ENCODE data around the gene S100A7A. TPM values are rescaled to one million over a fixed set of nuclear protein-coding genes. Genes with fewer than 3 reads are reported as not detected.
"Not testable (repeated sequence)": the region's sequence is repeated elsewhere in the genome, so short reads cannot be mapped to it uniquely, and the experiment has no call there.

S100A7A gene
- polyA plus RNA-seq, 3 donors from 2014 or later: not detected

GRCh38 chr1:153399401-153400055 is 16.8 kb upstream of the S100A7A start:
- Mint-ChIP-seq H3K36me3 (no peaks in the 10 kb centered on the region), H3K9me3 (no peaks in the 10 kb centered on the region), H3K4me3 (no peak overlapping the region), H3K27ac (no peak overlapping the region), H3K4me1 (peaks cover 0 to under 1% of the 10 kb centered on the region in 2 donors), H3K27me3 (ENCODE audit: low read depth in 3 of 3) (peaks cover 0 to 10% (median 3%) of the 10 kb centered on the region in 3 donors)
- DNase-seq: no peak

DNA sequence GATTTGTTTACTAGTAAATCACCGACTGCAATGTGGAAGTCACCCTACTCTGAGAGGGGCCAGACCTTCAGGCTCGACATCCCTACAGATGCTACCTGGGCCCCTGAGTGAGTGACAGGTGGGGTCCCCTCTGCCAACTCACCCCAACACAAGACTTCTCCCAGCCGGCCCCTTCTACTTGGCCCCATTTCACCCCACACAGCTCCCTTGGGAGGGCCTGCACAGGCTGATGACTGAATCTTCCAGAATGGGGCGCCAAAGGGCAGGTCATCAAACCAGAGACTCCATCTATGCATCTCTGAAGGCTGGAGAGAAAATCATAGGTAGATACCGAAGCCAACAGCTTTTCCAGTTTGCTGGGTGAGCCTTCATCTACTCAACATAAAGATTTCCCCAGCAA is 16.1 kb upstream of the S100A7A start:
- DNase-seq: no peak
- H3K4me3 Mint-ChIP-seq: no peak overlapping the region
- H3K27ac Mint-ChIP-seq: no peak overlapping the region
- no peaks in the 10 kb centered on the region for H3K36me3 Mint-ChIP-seq
- no peaks in the 10 kb centered on the region for H3K9me3 Mint-ChIP-seq
- peaks cover 0 to 12% (median 5%) of the 10 kb centered on the region in 3 donors for H3K27me3 Mint-ChIP-seq (ENCODE audit: low read depth in 3 of 3)
- peaks cover 0 to 2% of the 10 kb centered on the region in 2 donors for H3K4me1 Mint-ChIP-seq

- H3K4me1 Mint-ChIP-seq: peaks cover 0 to 2% of the 10 kb centered on the region in 2 donors
- peaks cover 0 to 14% (median 9%) of the 10 kb centered on the region in 3 donors for H3K27me3 Mint-ChIP-seq (ENCODE audit: low read depth in 3 of 3)
- H3K27ac Mint-ChIP-seq: no peak overlapping the region
- no peak overlapping the region for H3K4me3 Mint-ChIP-seq
- DNase-seq: no peak
- no peaks in the 10 kb centered on the region for H3K9me3 Mint-ChIP-seq
- H3K36me3 Mint-ChIP-seq: no peaks in the 10 kb centered on the region
These were observed 14.9 kb upstream of the S100A7A start for GRCh38 chr1:153401461-153401860.

DNA sequence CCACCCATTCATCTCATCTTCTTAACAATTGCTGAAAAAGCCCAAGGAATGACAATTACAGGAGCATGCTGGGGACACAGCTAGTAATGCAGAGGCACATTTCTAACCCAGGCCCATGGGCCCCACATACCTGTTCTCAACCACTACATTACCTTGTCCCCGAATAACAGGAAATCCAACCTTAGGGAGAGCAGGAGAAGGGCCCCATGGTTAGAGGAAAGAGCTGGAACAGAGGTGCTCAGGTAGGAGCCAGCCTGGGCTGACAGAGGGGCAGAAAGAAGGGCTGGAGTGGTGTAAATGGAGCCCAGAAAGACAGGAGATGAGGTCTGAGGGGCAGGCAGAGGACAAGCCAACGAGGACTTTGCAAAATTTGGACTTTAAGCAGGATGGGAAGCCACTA is 14.1 kb upstream of the S100A7A start:
- Mint-ChIP-seq H3K9me3 (no peaks in the 10 kb centered on the region), H3K36me3 (no peaks in the 10 kb centered on the region), H3K27me3 (ENCODE audit: low read depth in 3 of 3) (peaks cover 0 to 14% (median 9%) of the 10 kb centered on the region in 3 donors), H3K4me1 (peaks cover 0 to 2% of the 10 kb centered on the region in 2 donors), H3K27ac (no peak overlapping the region), H3K4me3 (no peak overlapping the region)
- no peak for DNase-seq

DNA sequence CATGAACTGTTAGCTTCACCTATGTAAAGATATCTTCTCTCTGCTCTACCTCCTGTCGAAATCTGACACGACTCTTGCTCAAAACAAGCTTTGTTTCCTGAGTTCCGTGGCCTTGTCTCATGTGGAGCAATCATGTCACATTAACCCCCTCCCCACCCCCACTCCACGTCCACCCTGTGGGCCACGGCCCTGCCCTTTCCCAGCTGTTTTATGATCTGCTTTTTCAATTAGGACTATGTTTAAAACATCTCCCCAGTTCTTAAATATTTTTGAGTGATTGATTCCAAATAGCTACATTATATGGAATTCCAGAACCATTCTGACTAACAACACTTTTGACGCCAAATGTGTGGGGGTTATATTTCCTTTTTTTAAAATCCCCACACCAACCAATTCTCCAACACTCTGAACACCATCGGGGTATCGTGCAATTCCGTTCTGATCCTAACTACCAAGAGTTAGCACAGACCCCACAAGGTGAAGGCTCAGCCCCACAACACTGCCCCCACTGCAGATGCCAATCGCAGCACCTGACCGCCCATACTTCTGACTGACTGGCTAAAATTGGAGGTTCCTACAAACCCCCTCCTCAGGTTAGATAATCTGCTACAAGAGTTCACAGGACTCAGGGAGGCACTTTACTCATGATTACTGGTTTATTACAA is 12.8 kb upstream of the S100A7A start:
- no peak overlapping the region for H3K27ac Mint-ChIP-seq
- peaks cover 0 to 2% of the 10 kb centered on the region in 2 donors for H3K4me1 Mint-ChIP-seq
- no peak overlapping the region for H3K4me3 Mint-ChIP-seq
- H3K27me3 Mint-ChIP-seq (ENCODE audit: low read depth in 3 of 3): peaks cover 0 to 17% (median 8%) of the 10 kb centered on the region in 3 donors
- H3K36me3 Mint-ChIP-seq: no peaks in the 10 kb centered on the region
- DNase-seq: no peak
- H3K9me3 Mint-ChIP-seq: peaks cover 0 to 3% (median 0%) of the 10 kb centered on the region in 6 donors

GRCh38 chr1:153404086-153404635 is 12.2 kb upstream of the S100A7A start:
- Mint-ChIP-seq H3K9me3 (peaks cover 0 to 4% (median 0%) of the 10 kb centered on the region in 6 donors), H3K27ac (no peak overlapping the region), H3K4me3 (no peak overlapping the region), H3K27me3 (ENCODE audit: low read depth in 3 of 3) (peaks cover 0 to 17% (median 9%) of the 10 kb centered on the region in 3 donors), H3K36me3 (no peaks in the 10 kb centered on the region), H3K4me1 (peaks cover 0 to 2% of the 10 kb centered on the region in 2 donors)
- DNase-seq: no peak

GRCh38 chr1:153404768-153405167 is 11.6 kb upstream of the S100A7A start:
- Mint-ChIP-seq H3K9me3 (peaks cover 0 to 4% (median 0%) of the 10 kb centered on the region in 6 donors), H3K4me1 (peaks cover 0 to 2% of the 10 kb centered on the region in 2 donors), H3K27ac (no peak overlapping the region), H3K36me3 (no peaks in the 10 kb centered on the region), H3K4me3 (no peak overlapping the region), H3K27me3 (ENCODE audit: low read depth in 3 of 3) (peaks cover 3 to 17% (median 14%) of the 10 kb centered on the region in 3 donors)
- peak; percentile 13 to 20 (median 14) for DNase-seq

DNA sequence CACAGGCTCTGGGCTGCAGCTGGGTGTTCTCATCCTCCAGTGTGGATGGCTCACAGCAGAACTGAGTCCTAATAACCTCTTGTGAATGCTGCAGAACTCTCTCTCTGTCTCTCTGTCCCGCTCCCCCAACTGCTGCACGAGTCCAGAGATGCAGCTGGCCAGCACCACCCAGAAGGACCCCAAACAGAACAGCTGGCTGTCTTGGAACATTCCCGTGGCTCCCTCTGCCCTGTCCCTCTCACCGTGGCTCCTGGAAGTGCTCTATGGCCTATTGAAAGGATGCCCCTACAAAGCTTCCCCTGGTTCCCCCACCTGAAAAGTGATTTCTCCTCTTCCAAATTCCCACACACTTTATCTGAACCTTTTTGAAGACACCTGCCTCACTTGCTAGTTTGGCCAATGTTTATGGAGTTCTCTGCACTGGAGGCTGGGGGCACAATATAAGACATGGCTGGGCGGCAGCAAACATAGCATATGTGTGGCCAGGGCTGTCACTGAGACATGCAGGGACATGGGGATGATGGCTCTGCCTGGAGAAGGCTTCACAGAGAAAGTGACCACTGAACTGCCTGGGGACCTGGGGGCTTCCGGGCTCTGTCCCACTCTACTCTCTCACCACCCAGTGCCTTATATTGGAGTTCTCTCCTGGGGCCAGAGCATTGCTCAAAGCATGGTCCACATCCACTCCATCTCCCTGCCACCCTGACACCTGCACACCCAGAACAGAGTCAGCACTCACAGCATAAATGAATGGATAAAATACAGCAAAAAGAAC is 10.3 kb upstream of the S100A7A start:
- not testable (repeated sequence) for H3K27ac Mint-ChIP-seq, H3K4me3 Mint-ChIP-seq, H3K36me3 Mint-ChIP-seq, H3K4me1 Mint-ChIP-seq, DNase-seq, H3K9me3 Mint-ChIP-seq
- peaks cover 4 to 17% (median 16%) of the 10 kb centered on the region in 3 donors for H3K27me3 Mint-ChIP-seq (ENCODE audit: low read depth in 3 of 3)

DNA sequence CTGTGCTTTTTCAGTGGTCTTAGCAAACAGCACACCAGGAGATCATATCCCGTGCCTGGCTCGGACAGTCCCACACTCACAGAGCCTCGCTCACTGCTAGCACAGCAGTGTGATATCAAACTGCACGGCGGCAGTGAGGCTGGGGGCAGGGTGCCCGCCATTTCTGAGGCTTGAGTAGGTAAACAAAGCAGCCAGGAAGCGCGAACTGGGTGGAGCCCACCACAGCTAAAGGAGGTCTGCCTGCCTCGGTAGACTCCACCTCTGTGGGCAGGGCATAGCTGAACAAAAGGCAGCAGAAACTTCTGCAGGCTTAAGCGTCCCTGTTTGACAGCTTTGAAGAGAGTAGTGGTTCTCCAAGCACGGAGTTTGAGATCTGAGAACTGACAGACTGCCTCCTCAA is 9.0 kb upstream of the S100A7A start:
- not testable (repeated sequence) for H3K9me3 Mint-ChIP-seq, DNase-seq, H3K36me3 Mint-ChIP-seq, H3K4me3 Mint-ChIP-seq, H3K27ac Mint-ChIP-seq, H3K4me1 Mint-ChIP-seq
- peaks cover 8 to 19% (median 17%) of the 10 kb centered on the region in 3 donors for H3K27me3 Mint-ChIP-seq (ENCODE audit: low read depth in 3 of 3)

DNA sequence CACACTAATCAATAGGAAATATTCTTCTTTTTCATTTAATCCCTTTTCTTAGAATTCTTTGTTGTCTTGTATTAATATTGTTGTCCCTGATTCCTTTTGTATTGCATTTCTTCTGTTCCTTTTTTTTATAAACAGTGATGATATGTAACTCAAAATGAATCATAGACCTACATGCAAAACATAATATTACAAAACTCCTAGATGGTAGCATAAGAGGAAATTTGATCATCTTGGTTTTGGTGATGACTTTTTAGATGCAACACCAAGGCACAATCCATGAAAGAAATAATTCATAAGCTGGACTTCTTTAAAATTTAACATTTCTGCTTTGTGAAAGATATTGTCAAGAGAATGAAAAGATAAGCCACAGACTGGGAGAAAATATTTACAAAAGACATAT is 2.4 kb upstream of the S100A7A start:
- H3K27ac Mint-ChIP-seq, H3K9me3 Mint-ChIP-seq, DNase-seq, H3K4me1 Mint-ChIP-seq, H3K36me3 Mint-ChIP-seq, H3K4me3 Mint-ChIP-seq: not testable (repeated sequence)
- peaks cover 0 to 14% (median 10%) of the 10 kb centered on the region in 3 donors for H3K27me3 Mint-ChIP-seq (ENCODE audit: low read depth in 3 of 3)

DNA sequence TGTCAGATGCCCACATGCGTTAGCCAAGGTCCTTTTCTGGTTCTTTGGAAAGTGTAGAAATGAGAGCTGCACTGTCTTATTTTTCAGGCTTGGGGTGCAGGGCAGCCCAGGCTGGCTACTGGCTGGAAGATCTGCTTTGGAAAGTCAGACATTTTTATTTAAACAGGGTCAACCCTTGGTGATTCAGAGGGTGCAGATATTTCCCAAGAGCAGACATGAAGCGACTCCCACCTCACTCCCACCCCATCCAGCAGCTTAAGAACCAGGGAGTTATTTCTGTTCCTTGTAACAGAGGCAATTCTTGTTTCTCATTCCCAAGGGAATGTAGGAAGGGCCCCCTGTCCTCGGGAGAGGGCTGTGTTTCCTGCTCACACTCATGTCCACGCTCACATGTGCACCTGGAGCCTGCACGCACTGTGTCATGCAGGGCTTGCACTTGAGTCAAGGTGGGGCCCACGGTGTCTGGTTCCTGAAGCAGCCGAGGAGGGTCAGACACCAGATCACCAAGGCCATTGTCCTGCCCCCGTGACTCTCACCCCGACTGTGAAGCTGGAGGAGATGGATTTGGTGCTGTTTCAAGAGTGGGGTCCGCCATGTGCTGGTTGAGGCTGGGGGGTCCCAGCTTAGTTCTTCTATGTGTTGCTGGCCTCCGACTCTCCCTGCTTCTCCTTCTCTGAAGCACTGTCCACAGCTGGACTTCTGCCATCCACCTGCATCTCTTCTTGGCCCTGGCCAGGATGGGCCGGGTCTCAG is 992 bp downstream of the S100A7A start:
- Mint-ChIP-seq H3K27me3 (ENCODE audit: low read depth in 3 of 3) (peaks cover 1 to 9% (median 2%) of the 10 kb centered on the region in 3 donors), H3K36me3 (peaks cover 0 to 4% (median 0%) of the 10 kb centered on the region in 3 donors), H3K4me1 (no peaks in the 10 kb centered on the region), H3K9me3 (peaks cover 0 to 2% (median 0%) of the 10 kb centered on the region in 6 donors), H3K4me3 (no peak overlapping the region), H3K27ac (no peak overlapping the region)
- no peak for DNase-seq

- not testable (repeated sequence) for H3K27me3 Mint-ChIP-seq (ENCODE audit: low read depth in 3 of 3); H3K4me3 Mint-ChIP-seq; DNase-seq; H3K27ac Mint-ChIP-seq; H3K9me3 Mint-ChIP-seq; H3K4me1 Mint-ChIP-seq; H3K36me3 Mint-ChIP-seq
These were observed 2.6 kb downstream of the S100A7A start for GRCh38 chr1:153418758-153419435.

DNA sequence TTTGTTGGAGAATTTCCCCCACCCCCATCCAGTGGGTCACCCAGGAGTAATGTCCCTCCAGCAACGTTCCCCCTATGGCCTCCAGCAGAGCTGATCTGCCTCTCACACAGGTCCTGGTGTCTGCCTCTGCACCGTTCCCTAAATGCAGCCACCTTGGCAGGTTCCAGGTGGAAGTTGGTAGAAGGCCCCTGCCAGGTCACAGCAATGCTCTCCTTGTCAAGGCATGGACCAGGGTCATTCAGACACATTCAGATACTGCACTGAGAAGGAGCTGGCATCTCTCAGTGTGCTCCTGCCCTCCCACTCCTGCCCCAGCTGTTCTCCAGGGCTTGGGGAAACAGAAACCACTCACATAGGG is 3.1 kb downstream of the S100A7A start:
- H3K4me3 Mint-ChIP-seq, H3K36me3 Mint-ChIP-seq, H3K27ac Mint-ChIP-seq, H3K9me3 Mint-ChIP-seq, H3K4me1 Mint-ChIP-seq, DNase-seq: not testable (repeated sequence)
- H3K27me3 Mint-ChIP-seq (ENCODE audit: low read depth in 3 of 3): peaks cover 1 to 13% (median 2%) of the 10 kb centered on the region in 3 donors

Measured in immature natural killer cell (primary cell).